HepG2 (cell line): ENCODE results near the gene LCN2. TPM values are rescaled to one million over a fixed set of nuclear protein-coding genes. Genes with fewer than 3 reads are reported as not detected.
A peak's percentile ranks its signal among the peaks of the same experiment; 100 is the strongest.

ENCODE experiments used
- ATAC-seq: fragments of 200-7000 bp; cut with Tn5 transposase; 3 replicates; pipeline ENCODE4 v1.9.1; 2020; ENCODE audit warnings: mild to moderate bottlenecking, moderate library complexity
- BruUV-seq: library from RNA; stranded (reverse); fragments of 400-500 nt; replicated peaks from 2 replicates; lab custom pipeline; 2021; lab: Mats Ljungman, UMichigan
- CTCF ChIA-PET: fragments of 300-600 bp; formaldehyde crosslinking; extraction: SDS; loops from one replicate; lab custom pipeline; 2021; ENCODE audit warnings: low total read pairs, inconsistent platforms, low intra/inter-chr PET ratio; lab: Yijun Ruan, JAX
- POLR2A ChIA-PET: fragments of 350-600 bp; sonication (Branson Sonifier 250); formaldehyde crosslinking; loops from one replicate; lab custom pipeline; 2020; ENCODE audit warnings: antibody characterized with exemption, inconsistent platforms; lab: Yijun Ruan, JAX
- DNase-seq: peaks from one replicate; pipeline ENCODE4 v3.0.0-alpha.2; 2015; ENCODE audit warnings: low spot score
- FAIRE-seq: peaks from 3 replicates; lab custom pipeline; 2011; peaks lifted over from hg19 to GRCh38; lab: Jason Lieb, UNC
- H2AFZ ChIP-seq: one replicate; pipeline ENCODE4 v1.6.1; 2011; ENCODE audit warnings: low read length, inconsistent platforms
- H3K27ac ChIP-seq: fragments of 300-600 bp; 3 replicates; pipeline ENCODE4 v1.8.0; 2011; ENCODE audit warnings: mixed run types, mild to moderate bottlenecking, mixed read lengths, low read length, inconsistent platforms; ENCODE audit not compliant: insufficient read depth; ENCODE audit errors: extremely low read length
- H3K27me3 ChIP-seq, 2 experiments: fragments of 200-600 bp in 1 of 2; 2 replicates in 1 of 2; 3 replicates in 1 of 2; pipeline versions ENCODE4 v1.6.0 to v1.8.0; 2011; ENCODE audit warnings: low read length in 2 of 2, mild to moderate bottlenecking in 2 of 2, moderate library complexity in 2 of 2, inconsistent platforms in 1 of 2; ENCODE audit not compliant: insufficient read depth in 2 of 2, control insufficient read depth in 1 of 2
- H3K36me3 ChIP-seq, 2 experiments: fragments of 200-600 bp in 1 of 2; replicated peaks in 1 of 2; 2 replicates in 1 of 2; 3 replicates in 1 of 2; pipeline versions ENCODE4 v1.5.1 to v1.8.0; 2011; ENCODE audit warnings: low read length in 2 of 2, inconsistent platforms in 1 of 2; ENCODE audit not compliant: insufficient read depth in 2 of 2, control insufficient read depth in 1 of 2
- H3K4me1 ChIP-seq: 2 replicates; pipeline ENCODE4 v1.5.1; 2012; ENCODE audit warnings: low read length, inconsistent platforms; ENCODE audit not compliant: insufficient read depth
- H3K4me2 ChIP-seq: 2 replicates; pipeline ENCODE4 v1.6.0; 2011; ENCODE audit warnings: low read depth, low read length, inconsistent platforms
- H3K4me3 ChIP-seq, 3 experiments: fragments of 200-600 bp in 1 of 3; sonication (generic), shearing (Covaris generic) in 1 of 3; replicated peaks in 1 of 3; 2 replicates each; pipeline ENCODE4 v1.5.1; 2011 to 2016; ENCODE audit warnings: low read length in 3 of 3, inconsistent platforms in 2 of 3, low read depth in 2 of 3, mild to moderate bottlenecking in 2 of 3, control low read depth in 1 of 3, mixed read lengths in 1 of 3; ENCODE audit not compliant: insufficient read depth in 1 of 3
- H3K79me2 ChIP-seq: one replicate; pipeline ENCODE4 v1.6.1; 2011; ENCODE audit warnings: low read length, inconsistent platforms; ENCODE audit not compliant: insufficient read depth
- H3K9ac ChIP-seq: 2 replicates; pipeline ENCODE4 v1.6.0; 2011; ENCODE audit warnings: mild to moderate bottlenecking, low read depth, low read length, inconsistent platforms; ENCODE audit not compliant: insufficient read depth
- H3K9me3 ChIP-seq: 2 replicates; pipeline ENCODE4 v1.5.1; 2012; ENCODE audit warnings: mild to moderate bottlenecking, low read length
- H4K20me1 ChIP-seq: 2 replicates; pipeline ENCODE4 v1.6.0; 2011; ENCODE audit warnings: inconsistent platforms, mild to moderate bottlenecking, low read length, moderate library complexity; ENCODE audit not compliant: insufficient read depth
- GFI1 ChIP-seq: sonication (generic); formaldehyde crosslinking; IDR thresholded peaks from 2 replicates; pipeline ENCODE4 v1.5.0; 2020; ENCODE audit warnings: missing genetic modification reagents, mild to moderate bottlenecking, borderline replicate concordance
- HDAC2 ChIP-seq: sonication (generic); formaldehyde crosslinking; IDR thresholded peaks from 2 replicates; pipeline ENCODE4 v1.4.0; 2020; ENCODE audit warnings: missing genetic modification reagents
- HINFP ChIP-seq: sonication (generic); formaldehyde crosslinking; IDR thresholded peaks from 2 replicates; pipeline ENCODE4 v1.4.0; 2020; ENCODE audit warnings: low read depth, mild to moderate bottlenecking, missing genetic modification reagents
- HOXA9 ChIP-seq: sonication (generic); formaldehyde crosslinking; IDR thresholded peaks from 2 replicates; pipeline ENCODE4 v1.8.1; 2022; ENCODE audit warnings: missing genetic modification reagents, mild to moderate bottlenecking, moderate library complexity, borderline replicate concordance
- KDM2A ChIP-seq: sonication (generic); formaldehyde crosslinking; IDR thresholded peaks from 2 replicates; pipeline ENCODE4 v1.4.0; 2020; ENCODE audit warnings: low read depth, missing genetic modification reagents, borderline replicate concordance
- KDM6A ChIP-seq: IDR thresholded peaks from 2 replicates; pipeline ENCODE4 v1.6.1; 2016; ENCODE audit warnings: low read depth
- MAF1 ChIP-seq: sonication (generic); formaldehyde crosslinking; IDR thresholded peaks from 2 replicates; pipeline ENCODE4 v1.5.0; 2020; ENCODE audit warnings: missing genetic modification reagents, borderline replicate concordance
- PITX1 ChIP-seq: sonication (generic); formaldehyde crosslinking; IDR thresholded peaks from 2 replicates; pipeline ENCODE4 v1.5.1; 2020; ENCODE audit warnings: mild to moderate bottlenecking, missing genetic modification reagents
- RAD51 ChIP-seq: fragments of 450-650 bp; IDR thresholded peaks from 2 replicates; pipeline ENCODE4 v1.6.1; 2016; ENCODE audit warnings: borderline replicate concordance
- SALL2 ChIP-seq: sonication (generic); formaldehyde crosslinking; IDR thresholded peaks from 2 replicates; pipeline ENCODE4 v1.8.1; 2023; ENCODE audit warnings: mild to moderate bottlenecking, missing genetic modification reagents, inconsistent platforms
- SRSF1 ChIP-seq: fragments of 200-400 bp; formaldehyde crosslinking; optimal IDR thresholded peaks from 2 replicates; pipeline ENCODE3; 2017; ENCODE audit warnings: mild to moderate bottlenecking, low read depth, low read length, moderate library complexity
- TBX3 ChIP-seq: fragments of 450-650 bp; IDR thresholded peaks from 2 replicates; pipeline ENCODE4 v1.6.1; 2017; ENCODE audit warnings: antibody characterized with exemption, mild to moderate bottlenecking, inconsistent platforms, borderline replicate concordance
- ZBED4 ChIP-seq: sonication (generic); formaldehyde crosslinking; IDR thresholded peaks from 2 replicates; pipeline ENCODE4 v1.4.0; 2020; ENCODE audit warnings: missing genetic modification reagents, borderline replicate concordance
- ZNF138 ChIP-seq: sonication (generic); formaldehyde crosslinking; IDR thresholded peaks from 2 replicates; pipeline ENCODE4 v1.5.0; 2020; ENCODE audit warnings: mild to moderate bottlenecking, low read depth, missing genetic modification reagents
- ZNF367 ChIP-seq: sonication (generic); formaldehyde crosslinking; IDR thresholded peaks from 2 replicates; pipeline ENCODE4 v1.4.0; 2020; ENCODE audit warnings: missing genetic modification reagents, borderline replicate concordance
- ZNF629 ChIP-seq: sonication (generic); formaldehyde crosslinking; conservative IDR thresholded peaks from 2 replicates; pipeline ENCODE4 v1.5.0; 2020; ENCODE audit warnings: missing genetic modification reagents
- ZNF788 ChIP-seq: sonication (generic); formaldehyde crosslinking; IDR thresholded peaks from 2 replicates; pipeline ENCODE4 v1.5.0; 2020; ENCODE audit warnings: mild to moderate bottlenecking, missing genetic modification reagents, borderline replicate concordance
- ZNF879 ChIP-seq: sonication (generic); formaldehyde crosslinking; IDR thresholded peaks from 2 replicates; pipeline ENCODE4 v1.8.1; 2023; ENCODE audit warnings: missing genetic modification reagents
- WGBS: methylation state at CpG from one replicate; pipeline ENCODE4 v1.1.6; 2017; ENCODE audit warnings: low lambda C conversion rate; 5-methylcytosine and 5-hydroxymethylcytosine counted together
- in situ Hi-C: cut with HindIII; loops from 2 replicates; pipeline ENCODE4 v1.10.0; 2017; ENCODE audit warnings: low pct_unique_long_range_greater_than_20kb; ENCODE audit not compliant: extremely low pct_ligation_motif_present
- intact Hi-C: fragments of 100-400 bp; cut with micrococcal nuclease; formaldehyde crosslinking; loops from one replicate; pipeline ENCODE4 v1.10.0; 2022; ENCODE audit not compliant: unreplicated experiment
- polyA plus RNA-seq, 8 experiments: library from polyadenylated mRNA; depleted of rRNA in 3 of 8; stranded (reverse) in 7 of 8; unstranded in 1 of 8; fragments of >200 nt; fragmentation: Illumina TruSeq in 4 of 8; extraction: Trizol in 4 of 8; gene quantifications; 2 replicates each; pipeline versions ENCODE4 v1.2.1 to v1.2.3, GENCODE V29; 2011 to 2016; ENCODE audit warnings: low read depth in 4 of 8, missing spikeins in 1 of 8, mixed read lengths in 1 of 8; ENCODE audit not compliant: insufficient read depth in 1 of 8
- total RNA-seq, 5 experiments: library from RNA; depleted of rRNA; stranded (reverse); fragments of >200 nt; fragmentation: Illumina TruSeq; extraction: Trizol; gene quantifications; 2 replicates each; pipeline ENCODE4 v1.2.3, GENCODE V29; 2016; ENCODE audit warnings: low read depth in 1 of 5

LCN2 gene
- total and polyA plus RNA-seq, 2 of the 13 experiments (the other 11 are each of a cell fraction or from before 2014, with no cell fraction given) = 0.38 to 1.4 TPM

GRCh38 chr9:128150594-128151308 lies 1.5 kb downstream of the LCN2 start:
- DNase-seq = peak; percentile 47
- peaks cover 70% of the 10 kb centered on the region for H3K4me1 ChIP-seq
- ChIA-PET POLR2A (interaction anchor here (1.0 to 2.3 kb wide), 5 partner anchors 9 to 84 kb away, joined by 3 to 36 read pairs (median 5); partner anchors contain the start of genes BBLN and NAIF1), CTCF (interaction anchor here (0.8 kb wide), 1 partner anchor 33 kb away, joined by 3 read pairs; no protein-coding TSS in a partner anchor)
- peak; percentile 76 for ATAC-seq
- peak overlapping the region; percentile 26 for H3K9ac ChIP-seq
- H3K36me3 ChIP-seq = no peaks in the 10 kb centered on the region
- H3K9me3 ChIP-seq = no peaks in the 10 kb centered on the region
- peaks cover 9 to 45% of the 10 kb centered on the region in 2 experiments; a peak in 4 of 5 replicates for H3K27me3 ChIP-seq
- BruUV-seq = no TSS peak
- H2AFZ ChIP-seq = no peak overlapping the region
- H3K4me2 ChIP-seq = peak overlapping the region; percentile 71
- H3K27ac ChIP-seq = no peak overlapping the region
- in situ Hi-C loops = no loop called here
- H3K4me3 ChIP-seq = peak overlapping the region in 2 of 3 experiments; percentile 21 to 50; a peak in 1 of 6 replicates
- no peak for FAIRE-seq
- no peaks in the 10 kb centered on the region for H3K79me2 ChIP-seq
- WGBS = 23% methylated on average over 18 of the region's 19 CpGs
- intact Hi-C loops = no loop called here
- no peaks in the 10 kb centered on the region for H4K20me1 ChIP-seq
- TF ChIP-seq ZNF788 (CRISPR knock-in tag) (peak; percentile 40; the same call in 1 of the 2 replicates), HINFP (CRISPR knock-in tag) (no peak), ZNF367 (CRISPR knock-in tag) (no peak), GFI1 (CRISPR knock-in tag) (no peak), KDM2A (no peak), MAF1 (CRISPR knock-in tag) (no peak), ZNF629 (CRISPR knock-in tag) (no peak), ZBED4 (no peak), SRSF1 (no peak), SALL2 (CRISPR knock-in tag) (no peak), HOXA9 (no peak), PITX1 (0 out of 2 replicates have a peak, but pooled peaks have one; percentile 37), HDAC2 (CRISPR knock-in tag) (no peak), ZNF138 (CRISPR knock-in tag) (no peak), RAD51 (no peak), TBX3 (no peak), KDM6A (CRISPR knock-in tag) (no peak), ZNF879 (CRISPR knock-in tag) (no peak)
